Hippocampal formation (tissue), 2 donors: ENCODE measurements around the gene CLCN6.
A peak's percentile ranks its signal among the peaks of the same experiment; 100 is the strongest.

ENCODE experiments used
- DNase-seq, 2 donors: peaks; one replicate each; lab custom pipeline; 2025; lab: John Stamatoyannopoulos, UW

Gene CLCN6

GRCh38 chr1:11805422-11806306 is at the start of gene CLCN6, which contains the start of gene MTHFR:
TSS of gene CLCN6 (plus strand) at chr1:11806191. CDS start at chr1:11806263, 72 bp downstream.
TSS of gene MTHFR (minus strand) at chr1:11805964. CDS start at chr1:11803116, 2,848 bp downstream.
- DNase-seq: peak; percentile 95 to 97

- no peak for DNase-seq
Observed at GRCh38 chr1:11757047-11757446, 48.9 kb upstream of the CLCN6 start.

GRCh38 chr1:11759791-11760190 is 46.2 kb upstream of the CLCN6 start:
- DNase-seq: no peak

GRCh38 chr1:11761285-11761684 is 44.7 kb upstream of the CLCN6 start:
- DNase-seq: no peak

GRCh38 chr1:11761988-11762406 is 44.0 kb upstream of the CLCN6 start, which contains the start of gene C1orf167:
TSS of gene C1orf167 (plus strand) at chr1:11762193. CDS start at chr1:11764401, 2,208 bp downstream.
- DNase-seq: no peak

GRCh38 chr1:11764115-11764514 is 41.9 kb upstream of the CLCN6 start:
- DNase-seq: no peak

GRCh38 chr1:11764519-11764918 is 41.5 kb upstream of the CLCN6 start:
- no peak for DNase-seq

- no peak for DNase-seq
Observed at GRCh38 chr1:11765661-11766428, 40.1 kb upstream of the CLCN6 start.

GRCh38 chr1:11766429-11766776 is 39.6 kb upstream of the CLCN6 start:
- DNase-seq: no peak

GRCh38 chr1:11767922-11768704 is 37.9 kb upstream of the CLCN6 start:
- DNase-seq: no peak

GRCh38 chr1:11768821-11769220 is 37.2 kb upstream of the CLCN6 start:
- no peak for DNase-seq

GRCh38 chr1:11769274-11769673 is 36.7 kb upstream of the CLCN6 start:
- no peak for DNase-seq

- DNase-seq: no peak
Observed at GRCh38 chr1:11770011-11770410, 36.0 kb upstream of the CLCN6 start.

GRCh38 chr1:11771481-11772043 is 34.4 kb upstream of the CLCN6 start:
- no peak for DNase-seq

- no peak for DNase-seq
Observed at GRCh38 chr1:11772458-11772857, 33.5 kb upstream of the CLCN6 start.

GRCh38 chr1:11774753-11775152 is 31.2 kb upstream of the CLCN6 start:
- no peak for DNase-seq

- no peak for DNase-seq
Observed at GRCh38 chr1:11777658-11778322, 28.2 kb upstream of the CLCN6 start.

GRCh38 chr1:11778336-11778735 is 27.7 kb upstream of the CLCN6 start:
- no peak for DNase-seq

GRCh38 chr1:11778844-11779623 is 27.0 kb upstream of the CLCN6 start:
- DNase-seq: no peak

GRCh38 chr1:11779715-11780379 is 26.1 kb upstream of the CLCN6 start:
- no peak for DNase-seq
